IMR-90 (cell line): Measurements from ENCODE around the gene MYBPC3. TPM values are rescaled to one million over a fixed set of nuclear protein-coding genes. Genes with fewer than 3 reads are reported as not detected.

Source experiments
- ATAC-seq: fragments of 200-7000 bp; cut with Tn5 transposase; 2 replicates; pipeline ENCODE4 v1.9.1; 2020; ENCODE audit warnings: low read depth, mild to moderate bottlenecking, moderate library complexity
- BruUV-seq: library from RNA; stranded (reverse); fragments of 400-500 nt; replicated peaks from 2 replicates; lab custom pipeline; 2021; lab: Mats Ljungman, UMichigan
- CTCF ChIA-PET: fragments of 300-600 bp; formaldehyde crosslinking; extraction: SDS; loops from one replicate; lab custom pipeline; 2021; ENCODE audit warnings: antibody characterized with exemption; lab: Yijun Ruan, JAX
- POLR2A ChIA-PET: fragments of 300-600 bp; sonication (Branson Sonifier 250); formaldehyde crosslinking; loops from one replicate; lab custom pipeline; 2022; ENCODE audit warnings: antibody characterized with exemption; ENCODE audit not compliant: unreplicated experiment; lab: Charles Lee
- DNase-seq: peaks from one replicate; pipeline ENCODE4 v3.0.0; 2013
- H2AFZ ChIP-seq: replicated peaks from 2 replicates; pipeline ENCODE3; 2013; ENCODE audit warnings: low read length, mild to moderate bottlenecking; ENCODE audit not compliant: poor library complexity
- H2AK5ac ChIP-seq: 2 replicates; pipeline ENCODE4 v1.6.1; 2013; ENCODE audit warnings: low read depth, low read length, inconsistent platforms
- H2AK9ac ChIP-seq: replicated peaks from 2 replicates; pipeline ENCODE3; 2013; ENCODE audit warnings: mild to moderate bottlenecking, low read depth, low read length, moderate library complexity; ENCODE audit not compliant: poor library complexity
- H2BK120ac ChIP-seq: 2 replicates; pipeline ENCODE4 v1.6.1; 2013; ENCODE audit warnings: low read depth, low read length, inconsistent platforms
- H2BK15ac ChIP-seq: 3 replicates; pipeline ENCODE4 v1.6.1; 2013; ENCODE audit warnings: low read depth, low read length, inconsistent platforms
- H2BK20ac ChIP-seq: 2 replicates; pipeline ENCODE4 v1.6.1; 2013; ENCODE audit warnings: low read depth, mild to moderate bottlenecking, inconsistent platforms, low read length, moderate library complexity
- H2BK5ac ChIP-seq: 2 replicates; pipeline ENCODE4 v1.6.1; 2013; ENCODE audit warnings: mild to moderate bottlenecking, low read depth, low read length, inconsistent platforms; ENCODE audit not compliant: poor library complexity, severe bottlenecking
- H3K14ac ChIP-seq: replicated peaks from 2 replicates; pipeline ENCODE4 v1.6.1; 2013; ENCODE audit warnings: low read depth, low read length, inconsistent platforms
- H3K18ac ChIP-seq: 2 replicates; pipeline ENCODE4 v1.6.1; 2013; ENCODE audit warnings: low read depth, low read length, control low read depth
- H3K23ac ChIP-seq: 2 replicates; pipeline ENCODE4 v1.6.1; 2013; ENCODE audit warnings: low read depth, low read length, inconsistent platforms
- H3K27ac ChIP-seq: 2 replicates; pipeline ENCODE4 v1.5.1; 2013; ENCODE audit warnings: mild to moderate bottlenecking, control low read depth, low read length; ENCODE audit not compliant: insufficient read depth
- H3K27me3 ChIP-seq: 2 replicates; pipeline ENCODE4 v1.6.1; 2013; ENCODE audit warnings: low read length; ENCODE audit not compliant: control insufficient read depth, insufficient read depth
- H3K36me3 ChIP-seq: 2 replicates; pipeline ENCODE4 v1.6.1; 2013; ENCODE audit warnings: low read length, mixed read lengths; ENCODE audit not compliant: control insufficient read depth, insufficient read depth
- H3K4ac ChIP-seq: 2 replicates; pipeline ENCODE4 v1.6.1; 2013; ENCODE audit warnings: low read depth, low read length, inconsistent platforms
- H3K4me1 ChIP-seq: 2 replicates; pipeline ENCODE4 v1.6.1; 2013; ENCODE audit warnings: low read length, mixed read lengths; ENCODE audit not compliant: control insufficient read depth, insufficient read depth
- H3K4me2 ChIP-seq: 2 replicates; pipeline ENCODE4 v1.6.1; 2013; ENCODE audit warnings: low read depth, mild to moderate bottlenecking, control low read depth, low read length, moderate library complexity
- H3K4me3 ChIP-seq: 2 replicates; pipeline ENCODE4 v1.5.1; 2013; ENCODE audit warnings: low read depth, mild to moderate bottlenecking, control low read depth, low read length, moderate library complexity; ENCODE audit not compliant: insufficient read depth
- H3K56ac ChIP-seq: 2 replicates; pipeline ENCODE4 v1.6.1; 2013; ENCODE audit warnings: low read length, inconsistent platforms; ENCODE audit not compliant: insufficient read depth; ENCODE audit errors: extremely low read depth
- H3K79me1 ChIP-seq, 2 experiments: 2 replicates each; pipeline ENCODE4 v1.6.1; 2013; ENCODE audit warnings: low read length in 2 of 2, inconsistent platforms in 1 of 2, low read depth in 1 of 2
- H3K9ac ChIP-seq: 2 replicates; pipeline ENCODE4 v1.6.1; 2013; ENCODE audit warnings: low read depth, low read length, control low read depth
- H3K9me1 ChIP-seq: 2 replicates; pipeline ENCODE4 v1.6.1; 2013; ENCODE audit warnings: low read length, inconsistent platforms; ENCODE audit not compliant: insufficient read depth
- H3K9me3 ChIP-seq: 2 replicates; pipeline ENCODE4 v1.6.1; 2013; ENCODE audit warnings: low read length; ENCODE audit not compliant: control insufficient read depth, insufficient read depth
- H4K20me1 ChIP-seq: 2 replicates; pipeline ENCODE4 v1.6.1; 2013; ENCODE audit warnings: low read length, inconsistent platforms; ENCODE audit not compliant: insufficient read depth
- H4K5ac ChIP-seq: 2 replicates; pipeline ENCODE4 v1.6.1; 2013; ENCODE audit warnings: mild to moderate bottlenecking, low read depth, low read length, control low read depth
- H4K8ac ChIP-seq, 2 experiments: 2 replicates each; pipeline ENCODE4 v1.6.1; 2013; ENCODE audit warnings: low read depth in 2 of 2, low read length in 2 of 2, control low read depth in 1 of 2, inconsistent platforms in 1 of 2
- H4K91ac ChIP-seq: 2 replicates; pipeline ENCODE4 v1.6.1; 2013; ENCODE audit warnings: low read depth, low read length, inconsistent platforms; ENCODE audit not compliant: insufficient read depth
- BHLHE40 ChIP-seq: fragments of 150-350 bp; IDR thresholded peaks from 2 replicates; pipeline ENCODE4 v1.6.1; 2016; ENCODE audit warnings: mild to moderate bottlenecking, low read depth, low read length
- CHD1 ChIP-seq: IDR thresholded peaks from 2 replicates; pipeline ENCODE4 v1.6.1; 2012; ENCODE audit warnings: low read depth, low read length, improper control_type of control experiment
- FOS ChIP-seq: fragments of 150-350 bp; IDR thresholded peaks from 2 replicates; pipeline ENCODE4 v1.6.1; 2016; ENCODE audit warnings: low read depth, low read length
- MAFK ChIP-seq: IDR thresholded peaks from 2 replicates; pipeline ENCODE4 v1.6.1; 2012; ENCODE audit warnings: low read depth, low read length, improper control_type of control experiment
- MXI1 ChIP-seq: IDR thresholded peaks from 2 replicates; pipeline ENCODE4 v1.6.1; 2012; ENCODE audit warnings: low read depth, mild to moderate bottlenecking, low read length, moderate library complexity, borderline replicate concordance
- RAD21 ChIP-seq: IDR thresholded peaks from 2 replicates; pipeline ENCODE4 v1.6.1; 2012; ENCODE audit warnings: low read length, improper control_type of control experiment
- RFX5 ChIP-seq: IDR thresholded peaks from 2 replicates; pipeline ENCODE4 v1.8.0; 2012; ENCODE audit warnings: low read depth, mild to moderate bottlenecking, low read length, moderate library complexity
- SMC3 ChIP-seq: fragments of 150-350 bp; IDR thresholded peaks from 2 replicates; pipeline ENCODE4 v1.6.1; 2016; ENCODE audit warnings: low read depth, mild to moderate bottlenecking, antibody characterized with exemption, low read length, moderate library complexity
- WGBS, 2 experiments: methylation state at CpG; one replicate each; pipeline versions ENCODE4 v1.1.5 to v1.1.7; 2013; ENCODE audit warnings: missing lambda C conversion rate in 2 of 2; ENCODE audit not compliant: insufficient read length in 1 of 2; ENCODE audit errors: extremely low coverage in 2 of 2; 5-methylcytosine and 5-hydroxymethylcytosine counted together
- dilution Hi-C: fragments of 300-500 bp; cut with HindIII; formaldehyde crosslinking; loops from one replicate; pipeline ENCODE4 v1.14.3; 2018; ENCODE audit warnings: low sequenced_read_pairs; ENCODE audit not compliant: unreplicated experiment
- in situ Hi-C: fragments of 300-500 bp; cut with MboI; formaldehyde crosslinking; loops from 3 replicates; pipeline ENCODE4 v1.14.3; 2019; ENCODE audit warnings: low sequenced_read_pairs, inconsistent platforms, mixed read lengths
- intact Hi-C: fragments of 100-400 bp; cut with micrococcal nuclease; formaldehyde crosslinking; loops from 2 replicates; pipeline ENCODE4 v1.10.0; 2022
- polyA plus RNA-seq, 3 experiments: library from polyadenylated mRNA; depleted of rRNA; stranded (reverse); fragments of >200 nt; gene quantifications; 2 replicates each; pipeline ENCODE4 v1.2.3, GENCODE V29; 2012; ENCODE audit warnings: low replicate concordance in 1 of 3
- total RNA-seq: library from RNA; depleted of rRNA; stranded (reverse); fragments of >200 nt; gene quantifications from 2 replicates; pipeline ENCODE4 v1.2.3, GENCODE V29; 2012
- TF ChIP-seq, protein P1 (sequence below): conservative IDR thresholded peaks from 2 replicates; pipeline ENCODE4 v1.5.1; 2012; ENCODE audit warnings: mild to moderate bottlenecking, low read depth, low read length, improper control_type of control experiment
- TF ChIP-seq, protein P2 (sequence below): fragments of 150-350 bp; IDR thresholded peaks from 2 replicates; pipeline ENCODE4 v1.6.1; 2017; ENCODE audit warnings: mild to moderate bottlenecking, antibody characterized with exemption, low read length, low read depth

Gene MYBPC3
- total and polyA plus RNA-seq, 2 of the 4 experiments (the other 2 are of a cell fraction): not detected

DNA sequence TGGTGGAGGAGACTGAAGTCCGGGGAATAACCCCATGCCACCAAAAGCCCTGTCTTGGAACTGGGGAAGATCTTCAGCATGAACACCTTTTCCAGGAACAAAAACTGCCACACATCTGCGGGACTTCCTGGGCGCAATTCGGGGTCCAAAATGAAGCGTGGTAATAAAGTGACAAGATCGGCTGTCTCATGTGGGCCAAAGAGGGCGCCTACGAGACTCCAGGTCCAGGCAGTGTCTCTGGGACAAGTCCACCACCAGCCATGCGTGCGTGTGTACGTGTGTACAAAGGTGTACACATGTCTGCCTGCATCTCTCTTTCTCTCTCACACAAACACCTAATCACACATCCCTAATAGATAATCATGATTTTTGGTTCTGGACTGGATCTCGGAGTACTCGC is 8.9 kb upstream of the MYBPC3 start:
- no peak overlapping the region for H3K14ac ChIP-seq
- ATAC-seq: no peak
- POLR2A ChIA-PET: no interaction called here

More for the DNA sequence above, 8.9 kb upstream of the MYBPC3 start:
- CTCF ChIA-PET: no interaction called here
- H3K27ac ChIP-seq: no peak overlapping the region
- H4K91ac ChIP-seq: no peak overlapping the region
- in situ Hi-C loops: loop anchor here (25.0 kb wide), 1 partner anchor 474 kb away; no protein-coding TSS in a partner anchor
- WGBS, 2 experiments: 76% methylated on average over 7 of the region's 13 CpGs; no CpG with 5 or more reads in 1 of the 2 experiments
- H2BK120ac ChIP-seq: no peak overlapping the region
- H4K8ac ChIP-seq: no peak overlapping the region
- intact Hi-C loops: no loop called here
- H3K56ac ChIP-seq: no peak overlapping the region
- H3K4me1 ChIP-seq: no peaks in the 10 kb centered on the region
- H3K27me3 ChIP-seq: peaks cover 12% of the 10 kb centered on the region
- H3K4me2 ChIP-seq: no peak overlapping the region
- dilution Hi-C loops: no loop called here
- H3K79me1 ChIP-seq: no peaks in the 10 kb centered on the region
- H3K23ac ChIP-seq: no peak overlapping the region
- H3K18ac ChIP-seq: no peak overlapping the region
- H2BK15ac ChIP-seq: no peak overlapping the region
- no peak overlapping the region for H2AFZ ChIP-seq
- H3K9me3 ChIP-seq: no peaks in the 10 kb centered on the region
- H4K5ac ChIP-seq: no peak overlapping the region
- no peak overlapping the region for H3K4ac ChIP-seq
- H3K9me1 ChIP-seq: peaks cover 10% of the 10 kb centered on the region
- no peak overlapping the region for H2AK5ac ChIP-seq
- H2AK9ac ChIP-seq: no peak overlapping the region
- no peak overlapping the region for H3K9ac ChIP-seq
- no peak for DNase-seq
- BruUV-seq: no TSS peak
- H4K20me1 ChIP-seq: no peaks in the 10 kb centered on the region
- TF ChIP-seq FOS: no peak
- TF ChIP-seq RAD21: no peak
- no peak for TF ChIP-seq MXI1
- no peak for TF ChIP-seq RFX5
- TF ChIP-seq, protein P1, sequence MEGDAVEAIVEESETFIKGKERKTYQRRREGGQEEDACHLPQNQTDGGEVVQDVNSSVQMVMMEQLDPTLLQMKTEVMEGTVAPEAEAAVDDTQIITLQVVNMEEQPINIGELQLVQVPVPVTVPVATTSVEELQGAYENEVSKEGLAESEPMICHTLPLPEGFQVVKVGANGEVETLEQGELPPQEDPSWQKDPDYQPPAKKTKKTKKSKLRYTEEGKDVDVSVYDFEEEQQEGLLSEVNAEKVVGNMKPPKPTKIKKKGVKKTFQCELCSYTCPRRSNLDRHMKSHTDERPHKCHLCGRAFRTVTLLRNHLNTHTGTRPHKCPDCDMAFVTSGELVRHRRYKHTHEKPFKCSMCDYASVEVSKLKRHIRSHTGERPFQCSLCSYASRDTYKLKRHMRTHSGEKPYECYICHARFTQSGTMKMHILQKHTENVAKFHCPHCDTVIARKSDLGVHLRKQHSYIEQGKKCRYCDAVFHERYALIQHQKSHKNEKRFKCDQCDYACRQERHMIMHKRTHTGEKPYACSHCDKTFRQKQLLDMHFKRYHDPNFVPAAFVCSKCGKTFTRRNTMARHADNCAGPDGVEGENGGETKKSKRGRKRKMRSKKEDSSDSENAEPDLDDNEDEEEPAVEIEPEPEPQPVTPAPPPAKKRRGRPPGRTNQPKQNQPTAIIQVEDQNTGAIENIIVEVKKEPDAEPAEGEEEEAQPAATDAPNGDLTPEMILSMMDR: no peak
- TF ChIP-seq, protein P2, sequence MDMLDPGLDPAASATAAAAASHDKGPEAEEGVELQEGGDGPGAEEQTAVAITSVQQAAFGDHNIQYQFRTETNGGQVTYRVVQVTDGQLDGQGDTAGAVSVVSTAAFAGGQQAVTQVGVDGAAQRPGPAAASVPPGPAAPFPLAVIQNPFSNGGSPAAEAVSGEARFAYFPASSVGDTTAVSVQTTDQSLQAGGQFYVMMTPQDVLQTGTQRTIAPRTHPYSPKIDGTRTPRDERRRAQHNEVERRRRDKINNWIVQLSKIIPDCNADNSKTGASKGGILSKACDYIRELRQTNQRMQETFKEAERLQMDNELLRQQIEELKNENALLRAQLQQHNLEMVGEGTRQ: no peak
- TF ChIP-seq SMC3: no peak
- TF ChIP-seq BHLHE40: no peak
- TF ChIP-seq CHD1: no peak
- no peak for TF ChIP-seq MAFK
- no peak overlapping the region for H2BK20ac ChIP-seq
- no peak overlapping the region for H2BK5ac ChIP-seq
- H3K4me3 ChIP-seq: no peak overlapping the region
- no peaks in the 10 kb centered on the region for H3K36me3 ChIP-seq
